Measurements from ENCODE around the gene POPDC2.

POPDC2 gene

GRCh38 chr3:119632829-119633228, 27.6 kb downstream of the POPDC2 start:
- no peak for DNase-seq (ENCODE audit: low read depth)
- H3K4me3 ChIP-seq (ENCODE audit: low read depth, low read length), result no peak overlapping the region
- TF ChIP-seq CTCF (conservative IDR thresholded peaks at IDR 0.05; ENCODE audit: low read depth, low read length), result no peak

GRCh38 chr3:119632216-119632615, 28.2 kb downstream of the POPDC2 start:
- H3K4me3 ChIP-seq (ENCODE audit: low read depth, low read length), result no peak overlapping the region
- no peak for DNase-seq (ENCODE audit: low read depth)
- TF ChIP-seq CTCF (conservative IDR thresholded peaks at IDR 0.05; ENCODE audit: low read depth, low read length), result no peak

- no peak for TF ChIP-seq CTCF (conservative IDR thresholded peaks at IDR 0.05; ENCODE audit: low read depth, low read length)
- no peak overlapping the region for H3K4me3 ChIP-seq (ENCODE audit: low read depth, low read length)
- no peak for DNase-seq (ENCODE audit: low read depth)
Observed at GRCh38 chr3:119631516-119631915, 28.9 kb downstream of the POPDC2 start.

- no peak for DNase-seq (ENCODE audit: low read depth)
- no peak overlapping the region for H3K4me3 ChIP-seq (ENCODE audit: low read depth, low read length)
- no peak for TF ChIP-seq CTCF (conservative IDR thresholded peaks at IDR 0.05; ENCODE audit: low read depth, low read length)
Observed at GRCh38 chr3:119630880-119631329, 29.5 kb downstream of the POPDC2 start.

GRCh38 chr3:119630128-119630879, 30.1 kb downstream of the POPDC2 start:
- TF ChIP-seq CTCF (conservative IDR thresholded peaks at IDR 0.05; ENCODE audit: low read depth, low read length), result no peak
- DNase-seq (ENCODE audit: low read depth), result peak; percentile 83
- no peak overlapping the region for H3K4me3 ChIP-seq (ENCODE audit: low read depth, low read length)

- peak; percentile 31 for DNase-seq (ENCODE audit: low read depth)
- no peak for TF ChIP-seq CTCF (conservative IDR thresholded peaks at IDR 0.05; ENCODE audit: low read depth, low read length)
- no peak overlapping the region for H3K4me3 ChIP-seq (ENCODE audit: low read depth, low read length)
Observed at GRCh38 chr3:119628816-119629445, 31.5 kb downstream of the POPDC2 start.

- no peak for DNase-seq (ENCODE audit: low read depth)
- no peak for TF ChIP-seq CTCF (conservative IDR thresholded peaks at IDR 0.05; ENCODE audit: low read depth, low read length)
- H3K4me3 ChIP-seq (ENCODE audit: low read depth, low read length), result no peak overlapping the region
Observed at GRCh38 chr3:119628390-119628789, 32.0 kb downstream of the POPDC2 start.

All from choroid plexus epithelial cell (primary cell).